ENCODE measurements around the gene TUT1. TPM values are rescaled to one million over a fixed set of nuclear protein-coding genes. Genes with fewer than 3 reads are reported as not detected.

The TUT1 gene
- total and polyA plus RNA-seq, 12 donors, result 7.0 to 67.6 (median 15.5) TPM

GRCh38 chr11:62603776-62604299, 12.5 kb upstream of the TUT1 start:
- Histone ChIP-seq H3K27me3 (no peaks in the 10 kb centered on the region), H3K4me3 (no peak overlapping the region), H3K27ac (no peak overlapping the region), H3K36me3 (replicated peaks in 1 of 2) (peaks cover 0 to 37% of the 10 kb centered on the region in 2 donors), H3K9me3 (replicated peaks in 1 of 3) (no peaks in the 10 kb centered on the region), H3K4me1 (replicated peaks in 1 of 2) (peaks cover 23 to 27% of the 10 kb centered on the region in 2 donors)
- intact Hi-C loops (cut with DNase I), result no loop called here
- WGBS, 4 donors, result 90 to 94% (median 92%) methylated on average over 8 of the region's 8 CpGs
- no peak for DNase-seq
- TF ChIP-seq POLR2A (IDR thresholded peaks at IDR 0.05) (no peak), CTCF (IDR thresholded peaks at IDR 0.05) (no peak)

GRCh38 chr11:62603072-62603408, 11.7 kb upstream of the TUT1 start:
- peaks cover 26 to 34% of the 10 kb centered on the region in 2 donors for H3K4me1 ChIP-seq (replicated peaks in 1 of 2)
- no peaks in the 10 kb centered on the region for H3K9me3 ChIP-seq (replicated peaks in 1 of 3)
- peak overlapping the region in 2 of 4 donors; percentile 63 to 99 for H3K4me3 ChIP-seq
- WGBS, 4 donors, result 68 to 95% (median 85%) methylated on average over 3 to 13 of the region's 13 CpGs
- H3K36me3 ChIP-seq (replicated peaks in 1 of 2), result peaks cover 0 to 33% of the 10 kb centered on the region in 2 donors
- DNase-seq, result no peak
- H3K27me3 ChIP-seq, result no peaks in the 10 kb centered on the region
- H3K27ac ChIP-seq, result peak overlapping the region in 3 of 5 donors; percentile 51 to 98 (median 94)
- intact Hi-C loops (cut with DNase I), result no loop called here
- TF ChIP-seq POLR2A (IDR thresholded peaks at IDR 0.05) (no peak), CTCF (IDR thresholded peaks at IDR 0.05) (no peak)

GRCh38 chr11:62602141-62603071, 11.1 kb upstream of the TUT1 start:
- Histone ChIP-seq H3K27ac (peak overlapping the region in 4 of 5 donors; percentile 51 to 98 (median 93)), H3K36me3 (replicated peaks in 1 of 2) (peaks cover 0 to 35% of the 10 kb centered on the region in 2 donors), H3K4me3 (peak overlapping the region in 3 of 4 donors; percentile 9 to 99 (median 63)), H3K4me1 (replicated peaks in 1 of 2) (peaks cover 26 to 34% of the 10 kb centered on the region in 2 donors), H3K27me3 (no peaks in the 10 kb centered on the region), H3K9me3 (replicated peaks in 1 of 3) (no peaks in the 10 kb centered on the region)
- peak; percentile 69 to 87 (median 84) for DNase-seq
- intact Hi-C loops (cut with DNase I), result no loop called here
- 0 to 38% (median 12%) methylated on average over 4 to 96 of the region's 96 CpGs for WGBS, 4 donors
- TF ChIP-seq CTCF (IDR thresholded peaks at IDR 0.05) (peak in 1 of 6 experiments; percentile 18), POLR2A (IDR thresholded peaks at IDR 0.05) (no peak)

- WGBS, 4 donors, result 0 to 1% (median 0%) methylated on average over 8 to 83 of the region's 83 CpGs
- TF ChIP-seq CTCF (IDR thresholded peaks at IDR 0.05) (no peak), POLR2A (IDR thresholded peaks at IDR 0.05) (peak; percentile 47 to 59)
- Histone ChIP-seq H3K27ac (peak within 1 kb of the TSS; percentile 78 to 98 (median 92)), H3K9me3 (replicated peaks in 1 of 3) (no peaks in the 10 kb centered on the region), H3K36me3 (replicated peaks in 1 of 2) (peaks cover 0 to 38% of the 10 kb centered on the region in 2 donors), H3K4me3 (peak within 1 kb of the TSS; percentile 37 to 99 (median 80)), H3K27me3 (no peaks in the 10 kb centered on the region), H3K4me1 (replicated peaks in 1 of 2) (peaks cover 26 to 34% of the 10 kb centered on the region in 2 donors)
- intact Hi-C loops (cut with DNase I), result no loop called here
- peak; percentile 98 to 99 (median 98) for DNase-seq
Measured at GRCh38 chr11:62601372-62602140, 10.2 kb upstream of the TUT1 start, which contains the start of gene MTA2. Gene MTA2 (minus strand): TSS chr11:62601865. CDS start chr11:62601450, 415 bp downstream.
